GOT3 (cell line): ENCODE results near the gene ADAMTS14.

Experiments
- DNase-seq: peaks from one replicate; lab custom pipeline; 2025; ENCODE audit warnings: mixed read lengths; lab: John Stamatoyannopoulos, UW

Gene ADAMTS14

GRCh38 chr10:70729763-70730357, 57.6 kb downstream of the ADAMTS14 start:
- DNase-seq: no peak

DNA sequence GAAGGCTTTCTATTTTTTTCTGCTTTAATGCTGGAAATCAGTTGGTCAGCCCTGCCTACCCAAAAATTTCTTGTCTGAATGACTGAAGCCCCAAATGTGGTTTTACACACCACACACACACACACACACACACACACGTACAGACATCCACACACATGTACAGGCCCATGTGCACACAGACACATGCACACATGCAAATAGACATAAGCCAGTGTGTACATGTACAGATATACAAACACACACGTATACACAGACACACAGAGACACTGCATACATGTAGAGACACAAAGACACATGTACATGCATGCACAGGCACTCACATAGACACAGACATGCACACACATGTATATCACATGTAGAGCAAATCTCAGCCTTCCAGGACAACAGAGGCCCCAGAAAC, 58.6 kb downstream of the ADAMTS14 start:
- no peak for DNase-seq

DNA sequence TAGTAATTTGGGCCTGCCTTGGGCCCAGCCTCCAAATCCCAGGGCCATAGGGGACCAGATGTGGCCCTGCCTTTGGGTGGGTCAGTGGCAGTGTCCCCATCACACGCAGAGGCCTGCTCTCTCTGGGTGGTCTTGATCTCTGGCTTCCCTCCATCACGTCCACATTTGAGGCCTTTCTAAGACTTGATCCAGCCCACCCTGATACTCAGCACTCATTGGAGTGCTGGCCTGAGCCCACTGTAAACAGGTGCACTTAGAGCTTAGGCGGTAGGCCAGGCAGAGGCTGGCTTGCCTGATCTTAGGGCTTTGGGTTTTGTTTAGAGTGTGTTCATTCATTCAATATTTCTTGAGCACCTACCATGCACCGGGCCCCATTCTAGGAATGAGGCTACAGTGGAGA, 60.3 kb downstream of the ADAMTS14 start:
- DNase-seq: no peak

GRCh38 chr10:70733051-70733450, 60.7 kb downstream of the ADAMTS14 start:
- DNase-seq: no peak

GRCh38 chr10:70735161-70735560, 62.9 kb downstream of the ADAMTS14 start:
- DNase-seq: no peak

- no peak for DNase-seq
These were observed 64.2 kb downstream of the ADAMTS14 start for GRCh38 chr10:70736525-70736924.

DNA sequence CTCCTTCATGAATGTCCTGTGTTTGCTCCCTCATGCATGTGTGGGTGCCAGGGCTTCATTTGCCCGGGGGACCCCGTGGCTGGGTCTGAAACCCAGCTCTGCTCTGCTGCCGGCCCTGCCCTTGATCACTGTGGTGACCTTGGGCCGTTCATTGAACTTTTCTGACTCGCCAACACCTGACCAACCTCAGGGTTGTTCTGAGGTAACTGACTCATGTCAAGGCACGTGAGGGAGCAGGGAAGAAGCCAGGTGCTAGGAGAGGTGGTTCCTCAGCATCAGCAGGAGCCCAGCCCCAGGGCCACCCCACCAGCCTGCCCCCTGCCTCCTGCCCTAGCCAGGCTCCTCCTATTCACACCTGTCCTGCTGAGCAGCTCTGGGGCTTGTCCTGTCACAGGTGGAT, 64.9 kb downstream of the ADAMTS14 start:
- no peak for DNase-seq

DNA sequence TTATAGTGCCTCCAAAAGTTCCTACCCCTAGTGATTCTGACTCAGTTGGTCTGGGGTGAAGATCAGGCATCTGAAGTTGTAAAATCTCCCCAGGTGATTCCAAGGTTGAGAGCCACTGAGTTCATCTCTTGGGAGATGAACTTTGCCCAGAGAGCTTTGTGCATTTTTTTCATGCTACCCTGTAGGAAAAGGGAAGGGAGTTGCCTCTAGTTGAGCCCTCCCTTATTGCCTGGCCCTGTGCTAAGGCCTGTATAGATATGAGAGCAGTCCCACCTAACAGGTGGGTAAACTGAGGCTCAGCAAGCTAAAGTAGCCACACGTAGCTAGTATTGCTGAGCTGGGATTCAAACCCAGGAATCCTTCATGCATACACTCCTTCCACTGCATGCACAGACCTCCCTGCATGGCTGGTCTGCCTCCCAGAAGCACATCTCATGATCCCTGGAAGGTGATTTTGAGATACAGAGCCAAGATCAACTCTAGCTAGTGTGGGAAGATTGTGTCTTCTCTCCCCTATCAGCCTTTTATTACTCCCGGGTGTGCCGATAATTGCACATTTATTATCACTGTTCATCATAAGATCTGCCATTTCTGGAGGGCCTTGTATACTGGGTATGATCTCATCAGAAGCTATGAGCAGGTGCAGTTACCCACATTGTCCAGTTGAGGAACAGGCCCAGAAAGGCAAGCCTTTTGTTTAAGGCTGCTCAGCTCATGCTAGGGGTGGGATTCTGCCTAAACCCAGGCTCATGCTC, 65.9 kb downstream of the ADAMTS14 start:
- no peak for DNase-seq

DNA sequence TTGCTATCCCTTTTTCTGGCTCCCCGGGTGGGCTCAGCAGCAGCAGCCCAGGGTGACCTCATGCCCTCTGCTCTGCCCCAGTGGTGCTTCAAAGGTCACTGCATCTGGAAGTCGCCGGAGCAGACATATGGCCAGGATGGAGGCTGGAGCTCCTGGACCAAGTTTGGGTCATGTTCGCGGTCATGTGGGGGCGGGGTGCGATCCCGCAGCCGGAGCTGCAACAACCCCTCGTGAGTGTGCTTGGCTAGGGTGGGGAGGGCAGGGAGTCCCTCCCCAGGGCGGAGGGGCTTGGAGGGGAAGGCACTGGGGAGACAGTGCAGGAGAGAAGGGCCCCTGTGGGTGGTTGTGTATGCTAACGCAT, 66.4 kb downstream of the ADAMTS14 start:
- no peak for DNase-seq

DNA sequence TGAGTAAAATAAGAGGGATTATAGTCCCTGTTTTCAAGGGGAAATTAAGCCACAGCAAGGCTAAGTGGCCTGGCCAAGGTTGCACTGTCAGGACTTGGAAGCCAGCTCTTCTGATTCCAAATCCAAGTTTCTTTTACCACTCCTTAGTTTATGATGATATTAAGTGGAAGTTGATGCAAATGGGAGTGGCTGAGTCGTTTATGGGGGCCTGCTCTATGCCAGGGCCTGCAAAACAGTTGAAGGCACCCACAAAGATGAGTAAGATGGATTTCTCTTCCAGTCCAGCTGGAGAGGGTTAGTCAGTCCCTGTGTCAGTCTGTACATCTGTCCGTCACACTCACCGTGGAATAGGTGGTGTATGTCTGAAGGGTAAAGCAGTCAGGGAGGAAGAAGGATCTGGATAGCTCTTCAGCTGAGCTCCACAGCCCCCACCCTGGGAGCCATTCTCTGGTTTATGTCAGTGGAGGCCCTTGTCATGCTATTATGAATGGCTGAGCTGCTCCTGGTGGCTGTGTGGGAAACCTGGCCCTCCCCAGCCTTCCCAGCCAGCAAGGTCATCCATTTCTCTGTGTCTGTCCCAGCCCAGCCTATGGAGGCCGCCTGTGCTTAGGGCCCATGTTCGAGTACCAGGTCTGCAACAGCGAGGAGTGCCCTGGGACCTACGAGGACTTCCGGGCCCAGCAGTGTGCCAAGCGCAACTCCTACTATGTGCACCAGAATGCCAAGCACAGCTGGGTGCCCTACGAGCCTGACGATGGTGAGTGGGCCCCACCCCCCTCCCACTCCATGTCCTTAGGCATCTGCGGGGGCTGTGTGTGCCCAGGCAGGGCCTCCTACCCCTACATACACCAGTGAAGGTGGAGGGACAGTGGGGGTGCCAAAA, 68.3 kb downstream of the ADAMTS14 start:
- no peak for DNase-seq

DNA sequence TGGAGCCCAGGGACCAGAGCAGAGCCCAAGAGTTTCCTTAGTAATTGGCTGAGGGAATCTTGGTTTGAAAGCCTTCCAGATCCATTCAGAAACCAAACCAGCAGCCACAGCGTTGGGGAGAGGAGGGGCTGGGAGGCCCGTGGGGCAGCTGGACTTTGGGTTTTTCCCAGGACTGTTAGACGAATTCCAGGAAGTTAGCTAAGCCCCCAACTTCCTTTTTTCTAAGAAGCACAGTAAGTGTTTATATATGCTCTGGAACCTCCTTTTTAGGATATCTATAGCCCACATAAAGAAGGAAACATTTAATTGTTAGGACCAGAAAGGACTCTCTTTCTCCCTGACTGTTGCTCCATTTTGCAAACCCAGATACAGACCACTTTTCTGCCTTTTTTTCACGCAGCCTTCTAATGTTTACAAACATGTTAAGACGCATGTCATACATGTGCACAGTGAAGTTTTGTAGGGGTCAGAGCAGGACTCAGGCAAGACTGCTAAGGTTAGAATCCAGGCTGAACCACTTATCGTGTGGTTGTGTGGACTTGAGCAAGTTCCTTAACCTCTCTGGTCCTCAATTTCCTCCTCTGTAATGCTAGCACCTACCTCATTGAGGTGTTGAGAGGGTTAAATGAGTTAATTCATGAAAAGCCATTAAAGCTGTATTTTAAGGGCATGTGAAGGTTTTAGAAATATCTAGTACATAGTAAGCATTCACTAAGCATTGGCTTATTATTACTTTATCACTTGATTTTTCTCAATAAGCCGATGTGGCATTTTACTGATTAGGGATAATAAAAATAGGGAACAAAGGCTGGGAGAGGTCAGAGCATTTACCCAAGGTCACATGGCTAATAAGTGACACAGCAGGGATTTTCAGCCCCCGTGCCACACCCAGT, 70.5 kb downstream of the ADAMTS14 start:
- DNase-seq: no peak

DNA sequence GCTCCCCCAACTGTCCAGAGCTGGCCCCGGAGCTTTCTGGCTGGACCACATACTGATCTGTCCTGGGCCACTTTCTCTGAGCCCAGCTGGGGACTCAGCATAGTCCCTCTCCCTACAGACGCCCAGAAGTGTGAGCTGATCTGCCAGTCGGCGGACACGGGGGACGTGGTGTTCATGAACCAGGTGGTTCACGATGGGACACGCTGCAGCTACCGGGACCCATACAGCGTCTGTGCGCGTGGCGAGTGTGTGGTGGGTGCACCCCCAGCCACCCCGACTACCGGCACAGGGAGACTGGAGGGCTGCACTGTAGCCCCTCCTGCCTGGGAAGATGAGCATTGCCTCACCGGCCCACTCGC, 71.1 kb downstream of the ADAMTS14 start:
- no peak for DNase-seq

DNA sequence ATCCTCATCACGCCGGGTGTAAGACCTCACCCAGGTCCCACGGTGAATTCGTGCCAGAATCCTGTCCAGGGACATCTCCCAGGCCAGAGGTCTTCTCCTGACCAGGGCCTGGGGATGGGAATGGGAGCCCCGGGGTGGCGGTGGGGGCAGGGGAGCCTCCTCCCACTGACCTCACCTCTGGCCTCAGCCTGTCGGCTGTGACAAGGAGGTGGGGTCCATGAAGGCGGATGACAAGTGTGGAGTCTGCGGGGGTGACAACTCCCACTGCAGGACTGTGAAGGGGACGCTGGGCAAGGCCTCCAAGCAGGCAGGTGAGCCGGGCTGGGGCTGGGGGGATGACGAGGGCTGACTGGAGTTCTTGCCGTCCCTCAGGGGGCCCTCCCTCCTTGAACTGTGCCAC, 71.6 kb downstream of the ADAMTS14 start:
- DNase-seq: no peak

GRCh38 chr10:70744617-70745143, 72.4 kb downstream of the ADAMTS14 start:
- no peak for DNase-seq

GRCh38 chr10:70745555-70745954, 73.2 kb downstream of the ADAMTS14 start:
- DNase-seq: no peak

GRCh38 chr10:70747192-70747965, 75.1 kb downstream of the ADAMTS14 start:
- no peak for DNase-seq

DNA sequence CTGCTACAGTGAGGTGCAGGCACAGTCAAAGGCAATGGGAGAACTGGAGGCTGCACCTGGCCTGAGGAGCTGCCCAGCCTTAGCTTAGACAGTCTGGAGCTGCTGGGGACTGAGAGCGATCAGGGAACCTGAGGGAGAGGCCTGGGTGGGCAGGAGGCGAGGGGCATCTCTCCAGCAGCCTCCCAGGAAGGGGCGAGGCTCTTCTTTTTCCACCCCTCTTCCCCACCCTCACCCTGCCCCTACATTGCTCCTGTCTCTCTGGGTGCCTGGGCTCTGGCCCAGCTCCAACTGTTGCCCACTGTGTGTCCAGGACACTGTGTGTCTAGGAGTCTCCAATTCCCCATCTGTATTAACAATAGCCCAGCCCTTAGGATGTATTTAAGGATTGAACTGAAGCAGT, 76.0 kb downstream of the ADAMTS14 start:
- DNase-seq: no peak

GRCh38 chr10:70748801-70749573, 76.7 kb downstream of the ADAMTS14 start:
- no peak for DNase-seq

- no peak for DNase-seq
These were observed 77.5 kb downstream of the ADAMTS14 start for GRCh38 chr10:70749756-70750155.

DNA sequence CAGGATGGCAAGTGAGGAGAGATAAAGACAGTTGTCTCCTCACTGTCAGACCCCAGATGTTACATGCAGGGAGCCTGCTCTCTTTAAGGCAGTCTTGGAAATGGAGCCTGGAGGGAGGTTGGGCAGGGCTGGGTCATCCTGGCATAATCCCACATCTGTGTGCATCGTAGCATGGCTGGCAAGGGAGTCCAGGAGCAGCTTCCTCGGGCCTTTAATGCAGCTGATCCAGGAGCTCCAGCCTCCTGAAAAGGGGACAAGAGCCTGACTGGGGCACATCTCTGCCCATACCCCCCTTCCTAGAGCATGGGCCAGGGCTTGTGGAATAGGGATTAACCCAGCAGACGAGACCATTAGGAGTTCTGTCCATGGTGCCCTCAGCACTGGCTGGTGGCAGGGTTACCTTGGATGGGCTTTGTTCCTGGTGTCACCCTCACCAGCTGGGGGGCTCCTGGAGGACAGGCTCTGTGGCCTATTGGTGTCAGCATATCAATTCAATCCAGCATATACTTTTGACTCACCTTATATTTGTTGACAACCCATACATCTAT, 77.9 kb downstream of the ADAMTS14 start:
- no peak for DNase-seq
